NCI-H2081 treated with DMSO at 0.1 percent for 48 hours (cell line): Measurements from ENCODE around the gene BUD31.
A peak's percentile ranks its signal among the peaks of the same experiment; 100 is the strongest.
"Not testable (repeated sequence)": the region's sequence is repeated elsewhere in the genome, so short reads cannot be mapped to it uniquely, and the experiment has no call there.

Experiments
- DNase-seq: peaks from one replicate; lab custom pipeline; 2025; lab: John Stamatoyannopoulos, UW

Gene BUD31

GRCh38 chr7:99408379-99409191, at the start of gene BUD31, which contains the start of gene PDAP1:
BUD31 (plus strand) TSS chr7:99408969; CDS start chr7:99411093, 2,124 bp downstream.
PDAP1 (minus strand) TSS chr7:99408597; CDS start chr7:99408548, 49 bp downstream.
- peak; percentile 93 for DNase-seq

- DNase-seq, result no peak
Measured at GRCh38 chr7:99359465-99360154, 49.2 kb upstream of the BUD31 start.

GRCh38 chr7:99362801-99363200, 46.0 kb upstream of the BUD31 start:
- DNase-seq, result no peak

GRCh38 chr7:99363286-99363685, 45.5 kb upstream of the BUD31 start:
- DNase-seq, result no peak

DNA sequence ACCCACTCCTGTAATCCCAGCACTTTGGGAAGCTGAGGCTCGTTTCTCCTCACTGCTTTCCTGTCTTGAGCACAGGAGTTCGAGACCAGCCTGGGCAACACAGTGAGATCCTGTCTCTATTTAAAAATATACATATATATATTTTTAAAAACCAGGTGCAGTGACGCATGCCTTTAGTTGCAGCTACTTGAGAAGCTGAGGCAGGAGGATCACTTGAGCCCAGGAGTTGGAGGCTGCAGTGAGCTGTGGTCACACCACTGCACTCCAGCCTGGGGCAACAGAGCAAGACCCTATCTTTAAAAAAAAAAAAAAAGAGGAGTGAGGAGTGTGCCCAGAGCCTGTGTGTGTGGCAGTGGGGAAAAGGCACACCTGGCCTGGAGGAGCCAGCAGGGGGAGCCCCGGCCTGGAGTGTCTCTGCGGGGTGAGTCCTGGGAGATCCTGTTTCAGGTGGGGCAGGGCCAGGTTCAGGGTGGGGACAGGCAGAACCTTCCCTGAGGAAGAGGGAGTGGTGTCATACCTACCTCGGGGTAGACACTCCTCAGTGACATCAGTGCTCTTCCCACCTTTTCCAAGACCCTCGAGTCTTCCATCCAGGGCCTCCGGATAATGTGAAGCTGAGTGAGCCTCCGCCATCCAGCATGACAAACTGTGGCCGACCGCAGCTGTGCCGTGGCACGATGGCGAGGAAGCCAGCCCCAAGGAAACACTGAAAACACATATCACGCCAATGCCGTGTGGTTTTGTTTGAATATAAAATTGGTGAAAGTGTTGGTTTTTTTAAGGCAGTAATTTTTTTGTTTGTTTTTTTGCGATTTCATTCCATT, 43.2 kb upstream of the BUD31 start:
- DNase-seq, result no peak

DNA sequence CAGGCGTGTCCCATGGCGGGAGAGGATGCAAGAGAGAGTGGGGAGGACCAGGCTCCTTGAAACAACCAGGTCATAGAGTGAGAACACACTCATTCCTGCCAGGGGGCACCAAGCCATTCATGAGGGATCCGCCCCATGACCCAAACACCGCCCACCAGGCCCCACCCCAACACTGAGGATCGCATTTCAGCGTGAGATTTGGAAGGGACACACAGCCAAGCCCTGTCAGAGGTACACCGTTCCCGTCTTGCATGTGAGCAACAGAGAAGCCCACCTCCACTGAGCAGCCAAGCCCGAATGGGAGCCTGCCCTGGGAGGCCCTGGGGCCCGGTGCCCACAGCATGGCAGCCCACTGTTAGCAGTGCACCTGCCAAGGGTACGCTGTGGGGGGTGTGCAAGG, 42.1 kb upstream of the BUD31 start:
- no peak for DNase-seq

DNA sequence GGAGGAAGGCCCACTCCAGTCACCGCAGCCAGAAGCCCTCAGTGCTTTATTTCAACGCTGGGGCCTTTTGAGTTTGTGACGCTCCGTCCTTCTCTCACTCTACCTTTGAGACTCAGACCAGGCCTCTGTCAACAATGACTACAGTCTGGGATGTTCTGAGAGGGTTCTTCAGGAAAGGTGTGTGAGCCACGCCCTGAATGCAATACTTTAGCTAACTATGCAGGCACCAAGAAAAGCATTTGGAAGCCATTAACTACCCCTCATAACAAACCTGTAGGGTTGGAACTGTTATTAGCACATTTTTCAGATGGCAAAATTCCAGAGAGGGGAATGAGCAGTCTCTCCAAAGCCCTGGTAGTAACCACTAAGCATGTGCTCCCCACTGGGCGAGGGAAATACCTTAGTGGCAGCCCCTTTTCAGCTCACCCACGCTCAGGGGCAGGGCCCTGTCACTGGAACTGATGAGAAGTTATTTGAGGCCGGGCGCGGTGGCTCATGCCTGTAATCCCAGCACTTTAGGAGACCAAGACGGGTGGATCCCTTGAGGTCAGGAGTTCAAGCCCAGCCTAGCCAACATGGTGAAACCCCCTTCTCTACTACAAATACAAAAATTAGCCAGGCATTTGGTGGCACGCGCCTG, 39.9 kb upstream of the BUD31 start:
- DNase-seq, result no peak

DNA sequence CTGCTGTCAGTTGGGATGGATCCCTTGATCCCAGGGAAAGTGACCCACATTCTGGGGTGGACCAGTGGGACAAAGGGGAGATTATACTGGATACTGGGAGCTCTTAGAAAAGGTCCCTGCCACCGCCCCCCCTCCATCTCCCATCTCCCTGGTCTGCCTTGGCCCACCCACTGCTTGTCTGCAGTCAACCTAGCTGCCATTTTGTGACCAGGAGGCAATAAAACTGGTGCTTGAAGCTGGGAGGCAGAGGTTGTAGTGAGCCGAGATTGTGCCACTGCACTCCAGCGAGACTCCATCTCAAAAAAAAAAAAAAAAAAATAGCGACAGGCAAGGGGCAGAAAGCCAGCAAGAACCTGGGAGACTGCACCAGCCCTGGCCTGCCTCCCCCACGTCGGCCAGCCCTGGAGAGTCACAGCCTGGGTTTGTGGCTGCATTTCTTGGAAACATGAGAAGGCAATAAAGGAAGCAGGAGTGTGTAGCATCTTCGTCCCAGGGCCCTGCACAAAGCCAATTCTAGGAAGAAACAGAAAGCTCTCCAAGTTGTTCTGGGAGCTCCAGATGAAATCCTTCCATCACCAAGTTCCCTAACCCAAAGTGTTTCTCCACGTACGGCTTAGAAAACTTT, 38.9 kb upstream of the BUD31 start:
- DNase-seq, result no peak

DNA sequence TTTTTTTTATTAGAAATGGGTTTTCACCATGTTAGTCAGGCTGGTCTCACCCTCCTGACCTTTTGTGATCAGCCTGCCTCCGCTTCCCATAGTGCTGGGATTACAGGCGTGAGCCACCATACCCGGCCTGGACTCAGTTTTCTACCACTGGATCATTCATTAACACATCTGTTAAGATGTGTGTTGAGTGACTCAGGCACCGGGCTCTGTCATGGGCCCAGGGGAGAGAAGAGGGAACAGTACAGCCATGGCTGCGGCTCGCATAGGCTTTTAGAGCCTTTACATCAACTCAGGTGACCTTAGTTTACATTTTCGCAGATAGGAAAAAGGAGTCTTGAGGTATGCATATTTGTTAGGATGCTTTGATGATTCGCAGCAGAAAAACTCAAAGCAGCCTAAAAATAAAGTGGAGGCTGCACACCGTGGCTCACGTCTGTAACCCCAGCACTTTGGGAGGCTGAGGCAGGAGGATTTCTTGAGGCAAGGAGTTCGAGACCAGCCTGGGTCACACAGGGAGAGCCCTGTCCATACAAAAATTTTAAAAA, 37.3 kb upstream of the BUD31 start:
- DNase-seq, result no peak

- DNase-seq, result no peak
Measured at GRCh38 chr7:99372275-99373090, 36.3 kb upstream of the BUD31 start.

DNA sequence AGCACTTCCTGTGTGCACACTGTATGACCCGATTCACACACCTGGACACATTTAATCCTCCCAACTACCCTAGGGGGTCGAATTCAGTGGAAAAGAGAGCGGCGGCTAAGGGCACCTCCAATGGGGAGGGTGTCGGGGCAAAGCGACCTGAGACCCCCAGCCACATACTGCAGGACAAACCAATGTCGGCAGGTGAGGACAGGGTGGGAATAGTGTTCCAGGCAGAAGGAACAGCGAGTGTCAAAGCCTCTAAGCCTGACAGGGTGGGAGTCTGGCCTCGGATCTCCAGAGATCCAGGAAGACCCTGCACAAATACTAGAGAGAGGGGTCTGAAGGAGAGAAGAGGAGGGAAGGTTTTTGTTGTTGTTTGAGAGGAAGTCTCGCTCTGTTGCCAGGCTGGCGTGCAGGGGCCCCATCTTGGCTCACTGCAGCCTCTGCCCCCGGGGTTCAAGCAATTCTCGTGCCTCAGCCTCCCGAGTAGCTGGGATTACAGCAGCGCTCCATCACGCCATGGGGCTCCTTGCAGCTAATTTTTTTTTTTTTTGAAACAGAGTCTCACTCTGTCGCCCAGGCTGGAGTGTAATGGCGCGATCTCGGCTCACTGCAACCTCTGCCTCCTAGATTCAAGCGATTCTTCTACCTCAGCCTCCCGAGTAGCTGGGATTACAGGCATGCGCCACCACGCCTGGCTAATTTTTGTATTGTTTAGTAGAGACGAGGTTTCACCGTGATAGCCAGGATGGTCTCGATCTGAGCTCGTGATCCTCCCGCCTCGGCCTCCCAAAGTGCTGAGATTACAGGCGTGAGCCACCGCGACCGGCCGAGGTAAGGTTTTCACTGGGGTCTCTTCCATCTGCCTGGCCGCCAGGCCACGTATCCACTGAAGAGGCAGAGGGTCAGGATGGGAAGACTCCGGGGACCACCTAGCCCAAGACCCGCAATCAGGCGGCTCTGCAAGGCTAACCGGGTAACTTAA, 35.4 kb upstream of the BUD31 start:
- DNase-seq, result no peak

- no peak for DNase-seq
Measured at GRCh38 chr7:99374111-99375064, 34.4 kb upstream of the BUD31 start, which contains the start of gene ARPC1B. ARPC1B (plus strand) TSS chr7:99374730; CDS start chr7:99385715, 10,985 bp downstream.

DNA sequence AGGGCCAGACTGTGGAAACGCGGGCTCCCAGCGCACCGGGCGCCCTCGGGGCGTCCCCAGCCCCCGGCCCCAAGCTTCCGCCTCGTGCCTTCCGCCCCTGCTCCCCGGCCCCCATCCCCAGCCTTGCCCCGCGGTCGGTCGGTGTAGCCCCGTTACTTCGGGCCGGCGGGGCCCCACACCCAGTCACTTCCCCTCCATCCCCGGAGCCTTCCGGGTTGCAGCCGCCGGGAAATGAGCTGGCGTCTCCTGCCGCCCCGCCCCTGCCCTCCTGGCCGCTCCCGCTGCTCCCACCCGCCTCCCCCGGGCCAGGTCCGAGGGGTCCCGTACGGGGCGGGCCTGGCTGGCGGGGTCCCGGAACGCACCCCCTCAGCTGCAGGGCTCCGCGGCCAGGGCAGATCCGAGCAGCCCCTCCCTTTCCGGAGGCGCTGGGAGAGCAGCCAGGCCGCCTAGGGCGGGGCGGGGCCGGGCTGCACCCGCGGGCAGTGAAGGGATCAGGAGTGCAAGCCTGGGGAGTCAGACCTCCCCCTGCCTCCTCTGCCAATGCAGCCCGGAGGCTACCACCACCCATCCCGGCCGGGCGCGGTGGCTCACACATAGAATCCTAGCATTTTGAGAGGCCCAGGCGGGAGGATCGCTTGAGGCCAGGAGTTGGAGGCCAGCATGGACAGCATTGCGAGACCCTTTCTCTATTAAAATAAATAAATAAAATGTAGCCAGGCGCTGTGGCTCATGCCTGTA, 33.5 kb upstream of the BUD31 start:
- DNase-seq, result no peak

DNA sequence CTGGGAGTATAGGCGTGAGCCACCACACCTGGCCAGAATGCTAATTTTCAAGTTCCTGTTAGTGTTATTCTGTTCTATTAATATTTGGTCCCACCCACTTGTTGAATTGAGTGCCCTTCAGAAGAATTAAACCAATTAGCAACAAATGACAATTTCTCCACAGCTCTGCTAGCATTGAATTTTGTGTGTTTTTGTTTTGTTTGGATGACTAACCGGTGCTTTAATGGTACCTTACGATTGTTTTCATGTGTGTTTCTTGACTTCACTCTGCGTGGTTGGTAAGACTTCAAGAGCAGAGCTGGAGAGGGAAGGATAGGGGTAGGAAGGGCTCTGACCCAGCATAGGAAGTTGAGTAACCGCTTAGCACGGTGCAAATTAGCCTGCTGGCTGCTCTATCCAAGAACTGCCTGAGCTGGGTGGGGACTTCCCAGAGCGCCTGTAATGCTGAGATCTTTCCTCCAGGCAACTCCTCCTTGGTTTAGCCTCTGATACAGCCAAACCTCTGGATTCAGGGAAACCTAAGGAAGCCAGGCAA, 29.7 kb upstream of the BUD31 start:
- no peak for DNase-seq

- DNase-seq, result not testable (repeated sequence)
Measured at GRCh38 chr7:99379693-99380031, 29.1 kb upstream of the BUD31 start.

GRCh38 chr7:99380032-99380822, 28.5 kb upstream of the BUD31 start:
- DNase-seq, result no peak
